Body of pancreas (tissue), 4 donors: ENCODE data around the gene CEACAM16. TPM values are rescaled to one million over a fixed set of nuclear protein-coding genes. Genes with fewer than 3 reads are reported as not detected.
A peak's percentile ranks its signal among the peaks of the same experiment; 100 is the strongest.
"Not testable (repeated sequence)": the region's sequence is repeated elsewhere in the genome, so short reads cannot be mapped to it uniquely, and the experiment has no call there.

ENCODE experiments used
- ATAC-seq: fragments of 150-250 bp; one replicate; pipeline ENCODE4 v1.9.1; 2016
- DNase-seq, 4 donors: peaks; one replicate each; pipeline ENCODE4 v3.0.0-alpha.2; 2019
- H3K27ac ChIP-seq, 4 donors: fragments of 200-600 bp; sonication (generic); 1 replicate in 3 of 4; 2 replicates in 1 of 4; pipeline versions ENCODE4 v1.5.1 to v1.6.1; 2016 to 2019; ENCODE audit warnings: mild to moderate bottlenecking in 1 of 4, mixed read lengths in 1 of 4, moderate library complexity in 1 of 4
- H3K27me3 ChIP-seq, 2 donors: fragments of 200-600 bp; sonication (generic); one replicate each; pipeline ENCODE4 v1.6.0; 2016; ENCODE audit warnings: mild to moderate bottlenecking in 1 of 2
- H3K36me3 ChIP-seq, 2 donors: fragments of 200-600 bp; sonication (generic); replicated peaks in 1 of 2; 2 replicates each; pipeline ENCODE4 v1.5.1; 2016; ENCODE audit warnings: low read depth in 2 of 2; ENCODE audit not compliant: insufficient read depth in 1 of 2
- H3K4me1 ChIP-seq: fragments of 200-600 bp; sonication (generic); one replicate; pipeline ENCODE4 v1.6.0; 2016
- H3K4me3 ChIP-seq, 2 donors: fragments of 200-600 bp; sonication (generic); 1 replicate in 1 of 2; 2 replicates in 1 of 2; pipeline ENCODE4 v1.5.1; 2016 to 2019
- H3K9me3 ChIP-seq, 3 donors: fragments of 200-600 bp; sonication (generic); 1 replicate in 2 of 3; 2 replicates in 1 of 3; pipeline ENCODE4 v1.5.1; 2016
- CTCF ChIP-seq, 7 experiments: fragments of 450-650 bp in 4 of 7; fragments of 200-600 bp in 3 of 7; sonication (generic) in 3 of 7; IDR thresholded peaks; one replicate each; pipeline ENCODE4 v1.5.1; 2016 to 2019; ENCODE audit warnings: antibody characterized with exemption in 7 of 7
- POLR2A ChIP-seq, 3 donors: fragments of 450-650 bp; IDR thresholded peaks; one replicate each; pipeline ENCODE4 v1.6.1; 2016; ENCODE audit warnings: antibody characterized with exemption in 3 of 3, mild to moderate bottlenecking in 2 of 3
- WGBS, 2 donors: methylation state at CpG; one replicate each; pipeline ENCODE4 v1.1.5; 2017; 5-methylcytosine and 5-hydroxymethylcytosine counted together
- intact Hi-C: fragments of 100-400 bp; cut with DNase I; formaldehyde crosslinking; loops from one replicate; pipeline ENCODE4 v1.15.1; 2023
- total RNA-seq, 2 donors: library from RNA; depleted of rRNA; stranded (reverse); fragments of >200 nt; gene quantifications; one replicate each; pipeline ENCODE4 v1.1.0, GENCODE V29; 2016

CEACAM16 gene
- total RNA-seq, 2 donors from 2014 or later = 0.33 to 1.3 TPM

GRCh38 chr19:44666852-44667556 is 31.9 kb upstream of the CEACAM16 start:
- intact Hi-C loops = no loop called here
- Histone ChIP-seq H3K4me3 (no peak overlapping the region), H3K9me3 (no peaks in the 10 kb centered on the region), H3K27me3 (no peaks in the 10 kb centered on the region), H3K27ac (no peak overlapping the region), H3K36me3 (peaks cover 0 to 5% of the 10 kb centered on the region in 2 donors), H3K4me1 (no peaks in the 10 kb centered on the region)
- WGBS, 2 donors = 62 to 86% methylated on average over 4 to 7 of the region's 7 CpGs
- DNase-seq = no peak
- no peak for ATAC-seq
- no peak for TF ChIP-seq POLR2A (IDR thresholded peaks at IDR 0.05)
- TF ChIP-seq CTCF (IDR thresholded peaks at IDR 0.05) = no peak

GRCh38 chr19:44668985-44669764 is 29.8 kb upstream of the CEACAM16 start:
- 73 to 86% methylated on average over 1 to 2 of the region's 2 CpGs for WGBS, 2 donors
- TF ChIP-seq CTCF (IDR thresholded peaks at IDR 0.05) (no peak), POLR2A (IDR thresholded peaks at IDR 0.05) (no peak)
- peak; percentile 8 for ATAC-seq

GRCh38 chr19:44670027-44670426 is 28.9 kb upstream of the CEACAM16 start:
- H3K36me3 ChIP-seq, H3K27ac ChIP-seq, H3K4me1 ChIP-seq, H3K27me3 ChIP-seq, DNase-seq, ATAC-seq, intact Hi-C loops, H3K9me3 ChIP-seq, H3K4me3 ChIP-seq: not testable (repeated sequence)
- WGBS, 2 donors = 97 to 100% methylated on average over 2 of the region's 2 CpGs

More at GRCh38 chr19:44668985-44669764, 29.8 kb upstream of the CEACAM16 start:
- Histone ChIP-seq H3K36me3 (no peaks in the 10 kb centered on the region), H3K4me1 (no peaks in the 10 kb centered on the region), H3K27ac (no peak overlapping the region), H3K27me3 (no peaks in the 10 kb centered on the region), H3K4me3 (no peak overlapping the region), H3K9me3 (no peaks in the 10 kb centered on the region)
- no peak for DNase-seq
- intact Hi-C loops = no loop called here

- Histone ChIP-seq H3K27ac (no peak within 1 kb of the TSS), H3K4me3 (no peak within 1 kb of the TSS), H3K36me3 (no peaks in the 10 kb centered on the region), H3K9me3 (no peaks in the 10 kb centered on the region), H3K4me1 (no peaks in the 10 kb centered on the region), H3K27me3 (no peaks in the 10 kb centered on the region)
- intact Hi-C loops = no loop called here
- 27 to 66% methylated on average over 1 to 2 of the region's 2 CpGs for WGBS, 2 donors
- no peak for TF ChIP-seq POLR2A (IDR thresholded peaks at IDR 0.05)
- TF ChIP-seq CTCF (IDR thresholded peaks at IDR 0.05) = no peak
- ATAC-seq (no peak), DNase-seq (no peak)
Measured at GRCh38 chr19:44671400-44671799, 27.6 kb upstream of the CEACAM16 start, which contains the start of gene CEACAM19. CEACAM19 (plus strand) TSS chr19:44671482; CDS start chr19:44671932, 450 bp downstream.

DNA sequence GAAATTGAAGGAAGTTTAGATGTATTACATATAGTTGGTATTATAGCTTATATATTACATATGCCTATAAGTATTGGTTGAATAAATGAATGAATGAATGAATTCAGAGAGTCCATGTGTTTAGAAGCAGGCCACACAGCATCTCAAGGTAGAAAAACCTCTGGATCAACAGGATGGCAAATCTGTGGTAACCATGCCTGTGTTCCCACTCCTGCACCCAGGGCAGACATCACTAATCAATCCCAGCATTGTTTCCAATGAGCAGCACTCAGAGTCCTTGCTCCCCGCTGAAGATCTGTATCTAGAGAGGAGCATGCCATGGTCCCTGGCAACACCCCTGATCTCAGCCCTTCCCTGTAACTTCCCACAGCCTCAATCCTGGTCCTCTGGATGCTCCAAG is 26.7 kb upstream of the CEACAM16 start:
- no peak for TF ChIP-seq POLR2A (IDR thresholded peaks at IDR 0.05)
- no peak for TF ChIP-seq CTCF (IDR thresholded peaks at IDR 0.05)
- no peaks in the 10 kb centered on the region for H3K27me3 ChIP-seq
- H3K4me3 ChIP-seq = no peak overlapping the region
- WGBS, 2 donors = 65 to 100% methylated on average over 1 of the region's 1 CpG
- intact Hi-C loops = no loop called here
- no peaks in the 10 kb centered on the region for H3K36me3 ChIP-seq
- ATAC-seq (no peak), DNase-seq (no peak)
- no peak overlapping the region for H3K27ac ChIP-seq
- H3K9me3 ChIP-seq = no peaks in the 10 kb centered on the region
- no peaks in the 10 kb centered on the region for H3K4me1 ChIP-seq
